ENCODE data around the gene PCSK2. TPM values are rescaled to one million over a fixed set of nuclear protein-coding genes. Genes with fewer than 3 reads are reported as not detected.

The PCSK2 gene
- total and polyA plus RNA-seq, 2 of the 8 experiments (the other 6 are each of a cell fraction or from before 2014, with no cell fraction given): 1.9 to 4.2 TPM

DNA sequence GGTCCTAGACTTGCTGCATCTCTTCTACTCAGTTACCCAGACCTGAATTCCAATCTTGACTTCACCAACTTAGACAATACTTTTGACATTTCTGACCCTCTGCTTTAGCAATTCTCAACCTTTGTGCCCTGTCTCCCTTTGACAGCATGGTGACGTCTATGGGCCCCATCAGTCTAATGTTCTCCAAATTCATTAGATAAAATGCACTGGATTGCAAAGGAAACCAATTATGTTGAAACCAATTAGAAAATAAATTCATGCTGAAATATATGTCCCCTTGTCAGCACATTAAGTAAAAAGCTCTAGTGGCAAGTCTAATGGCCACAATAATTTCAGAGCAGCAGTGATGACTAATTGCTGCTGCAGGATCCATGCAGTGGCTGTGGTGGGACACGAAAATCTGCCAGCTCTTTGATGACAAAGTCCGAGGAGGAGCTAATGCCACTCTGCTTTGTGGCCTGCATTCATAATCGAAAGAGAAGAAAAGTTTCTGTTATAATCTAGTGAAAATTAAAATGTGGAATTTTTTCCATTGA lies 240.3 kb downstream of the PCSK2 start:
- H3K79me1 ChIP-seq (ENCODE audit: low read depth, low read length): no peaks in the 10 kb centered on the region
- no peak overlapping the region for H3K27ac ChIP-seq (ENCODE audit: low read depth, low read length)
- H2BK12ac ChIP-seq (ENCODE audit: low read depth, low read length): no peak overlapping the region
- no peak overlapping the region for H2BK120ac ChIP-seq (replicated peaks; ENCODE audit: low read depth, low read length)
- H2BK20ac ChIP-seq (ENCODE audit: low read length): no peak overlapping the region
- no peaks in the 10 kb centered on the region for H3K9me3 ChIP-seq (ENCODE audit: insufficient read depth in 2 of 2, low read depth in 1 of 2, low read length in 1 of 2)
- DNase-seq (ENCODE audit: low read depth in 1 of 2, low spot score in 2 of 2) (peak in 1 of 2 experiments; percentile 1), FAIRE-seq (no peak)
- no peak overlapping the region for H2AFZ ChIP-seq (ENCODE audit: low read length)
- no peak overlapping the region for H4K8ac ChIP-seq (ENCODE audit: extremely low read depth, insufficient read depth, low read length)
- no peaks in the 10 kb centered on the region for H3K36me3 ChIP-seq (ENCODE audit: control insufficient read depth in 2 of 4, insufficient read depth in 4 of 4, low read length in 3 of 4)
- no peak overlapping the region for H2BK5ac ChIP-seq (ENCODE audit: low read depth, low read length)
- TF ChIP-seq SP2 (IDR thresholded peaks at IDR 0.05; ENCODE audit: low read length) (no peak), KDM4A (IDR thresholded peaks at IDR 0.05; ENCODE audit: low read depth, low read length, severe bottlenecking) (no peak), SIRT6 (IDR thresholded peaks at IDR 0.05; ENCODE audit: low read length) (no peak), GABPA (IDR thresholded peaks at IDR 0.05; ENCODE audit: borderline replicate concordance, insufficient read depth, low read length) (no peak), SIN3A (conservative IDR thresholded peaks at IDR 0.05 in 1 of 2, IDR thresholded peaks at IDR 0.05 in 1 of 2; ENCODE audit: low read depth in 1 of 2, low read length in 2 of 2) (no peak)
- WGBS, 2 experiments (ENCODE audit: extremely low coverage in 1 of 2, insufficient coverage in 1 of 2, insufficient read length in 1 of 2, insufficient replicate concordance in 2 of 2, low coverage in 1 of 2, low lambda C conversion rate in 2 of 2, missing lambda C conversion rate in 1 of 2): 88% methylated on average over 4 of the region's 4 CpGs; no CpG with 5 or more reads in 1 of the 2 experiments
- H4K20me1 ChIP-seq (replicated peaks in 1 of 2; ENCODE audit: control insufficient read depth in 1 of 2, insufficient read depth in 2 of 2, low read length in 2 of 2): no peaks in the 10 kb centered on the region
- no peak overlapping the region for H3K4me2 ChIP-seq (ENCODE audit: insufficient read depth in 1 of 2, low read depth in 2 of 2, low read length in 2 of 2)
- H3K23ac ChIP-seq (ENCODE audit: insufficient read length): no peak overlapping the region
- no peak overlapping the region for H3K14ac ChIP-seq (ENCODE audit: insufficient read length)
- ChIA-PET CTCF (ENCODE audit: partially characterized antibody) (interaction anchor here (0.7 to 1.3 kb wide), 2 partner anchors 28 to 646 kb away, joined by 3 read pairs; no protein-coding TSS in a partner anchor), POLR2A (ENCODE audit: partially characterized antibody) (no interaction called here)
- H3K56ac ChIP-seq (replicated peaks; ENCODE audit: insufficient read length, low read depth, low read length): no peak overlapping the region
- no peaks in the 10 kb centered on the region for H3K4me1 ChIP-seq (replicated peaks in 1 of 4; ENCODE audit: control insufficient read depth in 3 of 4, insufficient read depth in 4 of 4, low read length in 3 of 4)
- no peak overlapping the region for H3K4me3 ChIP-seq (ENCODE audit: extremely low read depth in 1 of 4, insufficient read depth in 2 of 4, low read depth in 3 of 4, low read length in 4 of 4)
- no peak overlapping the region for H2BK15ac ChIP-seq (ENCODE audit: low read length)
- H3K4ac ChIP-seq (replicated peaks; ENCODE audit: insufficient read length, low read depth, low read length): no peak overlapping the region
- H3K9ac ChIP-seq (replicated peaks in 1 of 4; ENCODE audit: extremely low read depth in 1 of 4, low read depth in 3 of 4, low read length in 3 of 4): no peak overlapping the region
- no peak overlapping the region for H3K18ac ChIP-seq (ENCODE audit: extremely low read depth, low read length)
- H2AK5ac ChIP-seq (ENCODE audit: low read depth, low read length): no peak overlapping the region
- no peaks in the 10 kb centered on the region for H3K79me2 ChIP-seq (ENCODE audit: control insufficient read depth in 1 of 2, insufficient read depth in 2 of 2, low read length in 2 of 2)
- no peaks in the 10 kb centered on the region for H3K27me3 ChIP-seq (replicated peaks in 1 of 4; ENCODE audit: control insufficient read depth in 3 of 4, extremely low read depth in 1 of 4, insufficient read depth in 3 of 4, low read length in 3 of 4)
- H3K23me2 ChIP-seq (ENCODE audit: low read depth, low read length): no peaks in the 10 kb centered on the region
- H4K5ac ChIP-seq (ENCODE audit: insufficient read length, low read depth, low read length): no peak overlapping the region
- no peak overlapping the region for H4K91ac ChIP-seq (replicated peaks; ENCODE audit: insufficient read length, low read length)

Data from H1 (cell line).